Left hindlimb (tissue), 1 donor: ENCODE results near the gene LARP4B.

ENCODE experiments used
- DNase-seq: peaks from one replicate; pipeline ENCODE4 v3.0.0-alpha.2; 2018

Gene LARP4B

GRCh38 chr10:805620-806305, 125.7 kb downstream of the LARP4B start:
- no peak for DNase-seq

- DNase-seq = no peak
These were observed 126.5 kb downstream of the LARP4B start for GRCh38 chr10:804787-805619.

GRCh38 chr10:804191-804781, 127.2 kb downstream of the LARP4B start:
- no peak for DNase-seq

GRCh38 chr10:803041-803741, 128.3 kb downstream of the LARP4B start:
- DNase-seq = no peak

GRCh38 chr10:802506-802905, 129.0 kb downstream of the LARP4B start:
- no peak for DNase-seq

GRCh38 chr10:797179-797578, 134.3 kb downstream of the LARP4B start:
- DNase-seq = no peak

GRCh38 chr10:796233-796632, 135.3 kb downstream of the LARP4B start:
- no peak for DNase-seq

- no peak for DNase-seq
These were observed 137.0 kb downstream of the LARP4B start for GRCh38 chr10:794382-794956.

- DNase-seq = no peak
These were observed 138.8 kb downstream of the LARP4B start for GRCh38 chr10:792792-793100.

- DNase-seq = no peak
These were observed 139.3 kb downstream of the LARP4B start for GRCh38 chr10:792083-792791.

- no peak for DNase-seq
These were observed 139.9 kb downstream of the LARP4B start for GRCh38 chr10:791639-792038.

- no peak for DNase-seq
These were observed 140.5 kb downstream of the LARP4B start for GRCh38 chr10:790821-791551.

GRCh38 chr10:789831-790701, 141.4 kb downstream of the LARP4B start:
- DNase-seq = no peak

GRCh38 chr10:788796-789748, 142.4 kb downstream of the LARP4B start:
- DNase-seq = peak; percentile 68

- no peak for DNase-seq
These were observed 143.4 kb downstream of the LARP4B start for GRCh38 chr10:787933-788651.

GRCh38 chr10:786633-787474, 144.7 kb downstream of the LARP4B start:
- no peak for DNase-seq

GRCh38 chr10:785861-786214, 145.7 kb downstream of the LARP4B start:
- no peak for DNase-seq
